HG03135 (cell line): ENCODE data around the gene EXTL2.
"Not testable (repeated sequence)": the region's sequence is repeated elsewhere in the genome, so short reads cannot be mapped to it uniquely, and the experiment has no call there.

Source experiments
- ATAC-seq: cut with Tn5 transposase; IDR thresholded peaks from one replicate; pipeline ENCODE4 v1.9.1; 2021; ENCODE audit warnings: mild to moderate bottlenecking, moderate library complexity; ENCODE audit not compliant: unreplicated experiment

EXTL2 gene

GRCh38 chr1:100894603-100895539 lies at the start of gene EXTL2:
Gene EXTL2, minus strand, starts transcription at chr1:100894842. Its CDS starts 6,085 bp downstream, at chr1:100888757.
- ATAC-seq, result peak; percentile 42

- ATAC-seq, result no peak
These were observed 48.9 kb upstream of the EXTL2 start for GRCh38 chr1:100943533-100943932.

- no peak for ATAC-seq
These were observed 47.8 kb upstream of the EXTL2 start for GRCh38 chr1:100942304-100943046.

- ATAC-seq, result no peak
These were observed 47.1 kb upstream of the EXTL2 start for GRCh38 chr1:100941580-100942216.

GRCh38 chr1:100941098-100941527 lies 46.5 kb upstream of the EXTL2 start:
- ATAC-seq, result no peak

GRCh38 chr1:100936194-100936967 lies 41.7 kb upstream of the EXTL2 start:
- ATAC-seq, result no peak

GRCh38 chr1:100933555-100933954 lies 38.9 kb upstream of the EXTL2 start:
- not testable (repeated sequence) for ATAC-seq

GRCh38 chr1:100931716-100932115 lies 37.1 kb upstream of the EXTL2 start:
- no peak for ATAC-seq

- no peak for ATAC-seq
These were observed 35.9 kb upstream of the EXTL2 start for GRCh38 chr1:100930494-100930893.

GRCh38 chr1:100928128-100928527 lies 33.5 kb upstream of the EXTL2 start:
- no peak for ATAC-seq

GRCh38 chr1:100927276-100927675 lies 32.6 kb upstream of the EXTL2 start:
- ATAC-seq, result no peak

GRCh38 chr1:100926240-100926639 lies 31.6 kb upstream of the EXTL2 start:
- no peak for ATAC-seq

- ATAC-seq, result no peak
These were observed 30.3 kb upstream of the EXTL2 start for GRCh38 chr1:100924991-100925390.

GRCh38 chr1:100924212-100924611 lies 29.6 kb upstream of the EXTL2 start:
- no peak for ATAC-seq

GRCh38 chr1:100921110-100921706 lies 26.6 kb upstream of the EXTL2 start:
- no peak for ATAC-seq

- ATAC-seq, result no peak
These were observed 17.4 kb upstream of the EXTL2 start for GRCh38 chr1:100912019-100912418.

- ATAC-seq, result no peak
These were observed 14.4 kb upstream of the EXTL2 start for GRCh38 chr1:100909018-100909417.

- ATAC-seq, result no peak
These were observed 13.2 kb upstream of the EXTL2 start for GRCh38 chr1:100907887-100908286.

- no peak for ATAC-seq
These were observed 10.5 kb upstream of the EXTL2 start for GRCh38 chr1:100905181-100905580.

- ATAC-seq, result no peak
These were observed 9.9 kb upstream of the EXTL2 start for GRCh38 chr1:100904528-100904927.
